HCT116 (cell line): ENCODE measurements around the gene TPRG1. TPM values are rescaled to one million over a fixed set of nuclear protein-coding genes. Genes with fewer than 3 reads are reported as not detected.

ENCODE experiments used
- ATAC-seq: fragments of 200-7000 bp; cut with Tn5 transposase; 2 replicates; pipeline ENCODE4 v1.9.1; 2020; ENCODE audit warnings: mild to moderate bottlenecking, moderate library complexity
- BruUV-seq: library from RNA; stranded (reverse); fragments of 400-500 nt; replicated peaks from 2 replicates; lab custom pipeline; 2021; lab: Mats Ljungman, UMichigan
- CTCF ChIA-PET: fragments of 300-600 bp; sonication (Branson Sonifier 250); formaldehyde crosslinking; loops from one replicate; lab custom pipeline; 2021; ENCODE audit warnings: antibody characterized with exemption; lab: Charles Lee
- POLR2A ChIA-PET: fragments of 300-600, 350-600 bp; sonication (Branson Sonifier 250); formaldehyde crosslinking; loops from one replicate; lab custom pipeline; 2021; ENCODE audit warnings: antibody characterized with exemption; lab: Charles Lee
- RAD21 ChIA-PET, 2 experiments: fragments of 300-600 bp; sonication (Branson Sonifier 250); formaldehyde crosslinking; loops; one replicate each; lab custom pipeline; 2023; ENCODE audit warnings: low total read pairs in 2 of 2; ENCODE audit not compliant: uncharacterized antibody in 2 of 2, unreplicated experiment in 2 of 2, low non-redundant PET in 1 of 2; lab: Charles Lee
- DNase-seq: peaks from one replicate; pipeline ENCODE4 v3.0.0-alpha.2; 2010; ENCODE audit warnings: low read depth, low spot score
- H2AFZ ChIP-seq: fragments of 200-600 bp; shearing (Covaris generic), sonication (generic); 2 replicates; pipeline ENCODE4 v1.6.1; 2017; ENCODE audit warnings: low read depth, mixed run types, mixed read lengths, antibody characterized with exemption, low read length; ENCODE audit not compliant: poor library complexity, severe bottlenecking
- H3K27ac ChIP-seq: 2 replicates; pipeline ENCODE4 v1.5.1; 2012; ENCODE audit warnings: low read depth, low read length
- H3K27me3 ChIP-seq: fragments of 200-600 bp; sonication (generic); 2 replicates; pipeline ENCODE4 v1.6.1; 2016; ENCODE audit warnings: mixed run types, low read length, mixed read lengths; ENCODE audit not compliant: insufficient read depth
- H3K36me3 ChIP-seq, 2 experiments: fragments of 200-500 bp in 1 of 2; fragments of 200-600 bp in 1 of 2; sonication (Bioruptor generic) in 1 of 2; sonication (generic) in 1 of 2; 2 replicates each; pipeline versions ENCODE4 v1.5.1 to v1.6.1; 2014 to 2016; ENCODE audit warnings: low read length in 2 of 2, inconsistent platforms in 1 of 2, mixed read lengths in 1 of 2, mixed run types in 1 of 2; ENCODE audit not compliant: insufficient read depth in 2 of 2, control insufficient read depth in 1 of 2
- H3K4me1 ChIP-seq, 2 experiments: fragments of 200-600 bp in 1 of 2; sonication (generic) in 1 of 2; 2 replicates each; pipeline versions ENCODE4 v1.5.1 to v1.6.1; 2012 to 2017; ENCODE audit warnings: low read length in 2 of 2, inconsistent platforms in 1 of 2, mild to moderate bottlenecking in 1 of 2, mixed read lengths in 1 of 2, mixed run types in 1 of 2, moderate library complexity in 1 of 2; ENCODE audit not compliant: insufficient read depth in 2 of 2, control insufficient read depth in 1 of 2
- H3K4me2 ChIP-seq: fragments of 200-600 bp; sonication (generic); 2 replicates; pipeline ENCODE4 v1.6.1; 2017; ENCODE audit warnings: mixed run types, low read length, mixed read lengths
- H3K4me3 ChIP-seq, 2 experiments: fragments of 200-600 bp in 1 of 2; sonication (generic) in 1 of 2; replicated peaks in 1 of 2; 2 replicates each; pipeline ENCODE4 v1.5.1; 2011 to 2016; ENCODE audit warnings: low read length in 2 of 2, control low read depth in 1 of 2, low read depth in 1 of 2, mild to moderate bottlenecking in 1 of 2, mixed read lengths in 1 of 2, mixed run types in 1 of 2
- H3K79me2 ChIP-seq: fragments of 200-600 bp; sonication (generic); 2 replicates; pipeline ENCODE4 v1.6.1; 2017; ENCODE audit warnings: mild to moderate bottlenecking, mixed run types, low read length, moderate library complexity, mixed read lengths; ENCODE audit not compliant: insufficient read depth
- H3K9ac ChIP-seq: fragments of 200-600 bp; sonication (generic); 2 replicates; pipeline ENCODE4 v1.6.1; 2016; ENCODE audit warnings: low read length, mixed read lengths
- H3K9me2 ChIP-seq: fragments of 200-600 bp; sonication (generic), shearing (Covaris generic); 2 replicates; pipeline ENCODE4 v1.6.1; 2017; ENCODE audit warnings: mixed run types, mild to moderate bottlenecking, moderate library complexity; ENCODE audit not compliant: insufficient read depth
- H3K9me3 ChIP-seq, 2 experiments: fragments of 200-500 bp in 1 of 2; fragments of 200-600 bp in 1 of 2; sonication (Bioruptor generic) in 1 of 2; sonication (generic) in 1 of 2; 2 replicates each; pipeline ENCODE4 v1.6.1; 2014 to 2017; ENCODE audit warnings: low read length in 2 of 2, mixed read lengths in 2 of 2, inconsistent platforms in 1 of 2, low read depth in 1 of 2, mild to moderate bottlenecking in 1 of 2, mixed run types in 1 of 2, moderate library complexity in 1 of 2; ENCODE audit not compliant: control insufficient read depth in 1 of 2, insufficient read depth in 1 of 2
- H4K20me1 ChIP-seq: fragments of 200-600 bp; sonication (generic), shearing (Covaris generic); 2 replicates; pipeline ENCODE4 v1.6.1; 2017; ENCODE audit warnings: mixed run types, mild to moderate bottlenecking, moderate library complexity; ENCODE audit not compliant: insufficient read depth
- CBX3 ChIP-seq: IDR thresholded peaks from 2 replicates; pipeline ENCODE4 v1.6.1; 2012; ENCODE audit warnings: low read depth
- EGR1 ChIP-seq: IDR thresholded peaks from 2 replicates; pipeline ENCODE4 v1.6.1; 2012; ENCODE audit warnings: low read depth
- EZH2 ChIP-seq: fragments of 200-600 bp; sonication (generic); IDR thresholded peaks from 2 replicates; pipeline ENCODE4 v1.6.1; 2017; ENCODE audit warnings: antibody characterized with exemption, mixed run types
- EZH2phosphoT487 ChIP-seq: fragments of 200-600 bp; IDR thresholded peaks from 2 replicates; pipeline ENCODE4 v1.6.1; 2018; ENCODE audit warnings: antibody characterized with exemption, borderline replicate concordance
- FOSL1 ChIP-seq: IDR thresholded peaks from 2 replicates; pipeline ENCODE4 v1.6.1; 2012; ENCODE audit warnings: low read depth
- POLR2A ChIP-seq: IDR thresholded peaks from 2 replicates; pipeline ENCODE4 v1.7.0; 2011; ENCODE audit warnings: borderline replicate concordance; ENCODE audit not compliant: insufficient read depth, insufficient read length; ENCODE audit errors: extremely low read depth
- POLR2AphosphoS5 ChIP-seq: IDR thresholded peaks from 2 replicates; pipeline ENCODE4 v1.6.1; 2011; ENCODE audit warnings: mild to moderate bottlenecking, low read depth, low read length, moderate library complexity
- RAD21 ChIP-seq: IDR thresholded peaks from 2 replicates; pipeline ENCODE4 v1.6.1; 2012; ENCODE audit warnings: low read depth, mild to moderate bottlenecking
- SIN3A ChIP-seq: IDR thresholded peaks from 2 replicates; pipeline ENCODE4 v1.6.1; 2012; ENCODE audit warnings: low read depth
- SRF ChIP-seq: IDR thresholded peaks from 2 replicates; pipeline ENCODE4 v1.6.1; 2012; ENCODE audit warnings: low read depth
- TCF7L2 ChIP-seq: IDR thresholded peaks from 2 replicates; pipeline ENCODE4 v1.7.0; 2011; ENCODE audit warnings: borderline replicate concordance, inconsistent platforms; ENCODE audit not compliant: insufficient read depth, insufficient read length; ENCODE audit errors: extremely low read depth
- YY1 ChIP-seq: IDR thresholded peaks from 2 replicates; pipeline ENCODE4 v1.6.1; 2011; ENCODE audit warnings: low read length, low read depth, moderate library complexity, mild to moderate bottlenecking; ENCODE audit not compliant: insufficient replicate concordance; ENCODE audit errors: extremely low read depth
- ZFX ChIP-seq: fragments of 450-650 bp; IDR thresholded peaks from 2 replicates; pipeline ENCODE4 v1.6.1; 2017
- ZNF274 ChIP-seq: fragments of 200-500 bp; sonication (Bioruptor generic); IDR thresholded peaks from 2 replicates; pipeline ENCODE4 v1.6.1; 2014; ENCODE audit warnings: mild to moderate bottlenecking, low read depth, low read length, inconsistent platforms
- intact Hi-C: fragments of 100-400 bp; cut with micrococcal nuclease; formaldehyde crosslinking; loops from 2 replicates; pipeline ENCODE4 v1.10.0; 2022
- total RNA-seq: library from RNA; stranded (reverse); gene quantifications from one replicate; pipeline ENCODE4 v1.2.1, GENCODE V29; 2021; ENCODE audit not compliant: unreplicated experiment
- TF ChIP-seq, protein P1 (sequence below), 3 experiments: fragments of 200-600 bp in 1 of 3; sonication (generic) in 1 of 3; IDR thresholded peaks in 2 of 3; conservative IDR thresholded peaks in 1 of 3; 2 replicates each; pipeline ENCODE4 v1.5.1; 2012 to 2017; ENCODE audit warnings: low read depth in 2 of 3, low read length in 2 of 3, antibody characterized with exemption in 1 of 3, borderline replicate concordance in 1 of 3, control low read depth in 1 of 3, mild to moderate bottlenecking in 1 of 3, mixed read lengths in 1 of 3, mixed run types in 1 of 3, moderate library complexity in 1 of 3; ENCODE audit not compliant: insufficient read depth in 1 of 3
- TF ChIP-seq, protein P2 (sequence below): IDR thresholded peaks from 2 replicates; pipeline ENCODE4 v1.6.1; 2011; ENCODE audit warnings: mild to moderate bottlenecking, low read length, moderate library complexity; ENCODE audit not compliant: insufficient replicate concordance; ENCODE audit errors: extremely low read depth
- TF ChIP-seq, protein P3 (sequence below): IDR thresholded peaks from 2 replicates; pipeline ENCODE4 v1.6.1; 2012
- TF ChIP-seq, protein P4 (sequence below): IDR thresholded peaks from 2 replicates; pipeline ENCODE4 v1.6.1; 2012
- TF ChIP-seq, protein P5 (sequence below): IDR thresholded peaks from 2 replicates; pipeline ENCODE4 v1.6.1; 2012; ENCODE audit warnings: low read depth

TPRG1 gene
- total RNA-seq, 1 experiment from 2014 or later: 2.8 TPM

DNA sequence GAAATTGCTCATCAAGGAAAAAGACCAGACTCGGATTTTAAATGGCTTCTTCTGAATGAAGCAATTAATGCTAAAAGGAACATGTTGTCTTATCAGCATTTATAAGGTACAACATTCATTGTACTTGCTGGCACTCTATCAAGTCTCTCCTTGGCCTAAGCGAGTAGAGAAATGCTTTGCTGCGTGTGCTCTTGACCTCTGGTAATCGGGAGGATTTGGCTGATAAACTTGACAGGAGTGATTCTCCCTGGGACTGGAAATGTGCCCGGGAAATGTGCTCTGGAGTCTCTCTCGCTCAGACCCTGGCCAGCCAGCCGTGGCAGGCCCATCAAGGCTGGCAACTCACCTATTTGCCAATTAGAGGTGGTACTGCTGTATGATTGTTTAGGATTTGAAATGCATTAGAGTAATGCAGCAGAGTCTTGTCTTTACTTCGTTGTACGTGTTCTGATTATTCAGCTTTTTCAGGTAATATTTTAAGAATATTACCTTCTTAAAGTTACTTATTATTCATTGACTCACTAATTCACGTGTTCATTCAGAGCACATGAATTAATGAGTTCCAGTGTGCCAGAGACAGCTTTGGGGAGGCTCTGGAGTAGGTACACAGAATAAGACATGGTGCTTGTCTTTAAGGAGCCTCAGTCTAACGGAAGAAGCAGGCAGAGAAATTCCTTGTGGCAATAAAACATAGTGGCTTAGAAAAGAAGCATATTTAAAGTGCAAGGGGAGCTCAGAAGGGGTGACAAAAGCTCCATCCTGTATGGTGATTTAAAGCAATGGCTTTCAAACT lies 48.0 kb upstream of the TPRG1 start:
- BruUV-seq: no TSS peak
- ChIA-PET POLR2A (no interaction called here), RAD21 (no interaction called here), CTCF (interaction anchor here (1.3 kb wide), 1 partner anchor 176 kb away, joined by 4 read pairs; no protein-coding TSS in a partner anchor)
- H3K4me2 ChIP-seq: no peak overlapping the region
- no peak overlapping the region for H3K9ac ChIP-seq
- H3K9me3 ChIP-seq: peaks cover 0 to 11% of the 10 kb centered on the region in 2 experiments; a peak in 1 of 4 replicates
- H4K20me1 ChIP-seq: no peaks in the 10 kb centered on the region
- H3K27me3 ChIP-seq: no peaks in the 10 kb centered on the region
- intact Hi-C loops: no loop called here
- no peak overlapping the region for H3K27ac ChIP-seq
- ATAC-seq (no peak), DNase-seq (no peak)
- no peak overlapping the region for H3K4me3 ChIP-seq
- H3K4me1 ChIP-seq: no peaks in the 10 kb centered on the region
- no peaks in the 10 kb centered on the region for H3K36me3 ChIP-seq
- no peaks in the 10 kb centered on the region for H3K9me2 ChIP-seq
- no peak overlapping the region for H2AFZ ChIP-seq
- no peaks in the 10 kb centered on the region for H3K79me2 ChIP-seq
- TF ChIP-seq, protein P1, sequence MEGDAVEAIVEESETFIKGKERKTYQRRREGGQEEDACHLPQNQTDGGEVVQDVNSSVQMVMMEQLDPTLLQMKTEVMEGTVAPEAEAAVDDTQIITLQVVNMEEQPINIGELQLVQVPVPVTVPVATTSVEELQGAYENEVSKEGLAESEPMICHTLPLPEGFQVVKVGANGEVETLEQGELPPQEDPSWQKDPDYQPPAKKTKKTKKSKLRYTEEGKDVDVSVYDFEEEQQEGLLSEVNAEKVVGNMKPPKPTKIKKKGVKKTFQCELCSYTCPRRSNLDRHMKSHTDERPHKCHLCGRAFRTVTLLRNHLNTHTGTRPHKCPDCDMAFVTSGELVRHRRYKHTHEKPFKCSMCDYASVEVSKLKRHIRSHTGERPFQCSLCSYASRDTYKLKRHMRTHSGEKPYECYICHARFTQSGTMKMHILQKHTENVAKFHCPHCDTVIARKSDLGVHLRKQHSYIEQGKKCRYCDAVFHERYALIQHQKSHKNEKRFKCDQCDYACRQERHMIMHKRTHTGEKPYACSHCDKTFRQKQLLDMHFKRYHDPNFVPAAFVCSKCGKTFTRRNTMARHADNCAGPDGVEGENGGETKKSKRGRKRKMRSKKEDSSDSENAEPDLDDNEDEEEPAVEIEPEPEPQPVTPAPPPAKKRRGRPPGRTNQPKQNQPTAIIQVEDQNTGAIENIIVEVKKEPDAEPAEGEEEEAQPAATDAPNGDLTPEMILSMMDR (IDR thresholded peaks at IDR 0.05 in 2 of 3, conservative IDR thresholded peaks at IDR 0.05 in 1 of 3; ENCODE audit: borderline replicate concordance in 1 of 3, insufficient read depth in 1 of 3, low read depth in 2 of 3, low read length in 2 of 3): no peak
- TF ChIP-seq EGR1: no peak
- no peak for TF ChIP-seq YY1
- TF ChIP-seq RAD21: no peak
- no peak for TF ChIP-seq ZNF274
- no peak for TF ChIP-seq TCF7L2
- no peak for TF ChIP-seq EZH2
- TF ChIP-seq, protein P2, sequence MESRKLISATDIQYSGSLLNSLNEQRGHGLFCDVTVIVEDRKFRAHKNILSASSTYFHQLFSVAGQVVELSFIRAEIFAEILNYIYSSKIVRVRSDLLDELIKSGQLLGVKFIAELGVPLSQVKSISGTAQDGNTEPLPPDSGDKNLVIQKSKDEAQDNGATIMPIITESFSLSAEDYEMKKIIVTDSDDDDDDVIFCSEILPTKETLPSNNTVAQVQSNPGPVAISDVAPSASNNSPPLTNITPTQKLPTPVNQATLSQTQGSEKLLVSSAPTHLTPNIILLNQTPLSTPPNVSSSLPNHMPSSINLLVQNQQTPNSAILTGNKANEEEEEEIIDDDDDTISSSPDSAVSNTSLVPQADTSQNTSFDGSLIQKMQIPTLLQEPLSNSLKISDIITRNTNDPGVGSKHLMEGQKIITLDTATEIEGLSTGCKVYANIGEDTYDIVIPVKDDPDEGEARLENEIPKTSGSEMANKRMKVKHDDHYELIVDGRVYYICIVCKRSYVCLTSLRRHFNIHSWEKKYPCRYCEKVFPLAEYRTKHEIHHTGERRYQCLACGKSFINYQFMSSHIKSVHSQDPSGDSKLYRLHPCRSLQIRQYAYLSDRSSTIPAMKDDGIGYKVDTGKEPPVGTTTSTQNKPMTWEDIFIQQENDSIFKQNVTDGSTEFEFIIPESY: no peak
- TF ChIP-seq EZH2phosphoT487: no peak
- TF ChIP-seq FOSL1: no peak
- TF ChIP-seq ZFX: no peak
- TF ChIP-seq POLR2AphosphoS5: no peak
- TF ChIP-seq, protein P3, sequence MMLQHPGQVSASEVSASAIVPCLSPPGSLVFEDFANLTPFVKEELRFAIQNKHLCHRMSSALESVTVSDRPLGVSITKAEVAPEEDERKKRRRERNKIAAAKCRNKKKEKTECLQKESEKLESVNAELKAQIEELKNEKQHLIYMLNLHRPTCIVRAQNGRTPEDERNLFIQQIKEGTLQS: no peak
- TF ChIP-seq SRF: no peak
- no peak for TF ChIP-seq POLR2A
- no peak for TF ChIP-seq SIN3A
- TF ChIP-seq CBX3: no peak
- TF ChIP-seq, protein P4, sequence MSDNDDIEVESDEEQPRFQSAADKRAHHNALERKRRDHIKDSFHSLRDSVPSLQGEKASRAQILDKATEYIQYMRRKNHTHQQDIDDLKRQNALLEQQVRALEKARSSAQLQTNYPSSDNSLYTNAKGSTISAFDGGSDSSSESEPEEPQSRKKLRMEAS: no peak
- TF ChIP-seq, protein P5, sequence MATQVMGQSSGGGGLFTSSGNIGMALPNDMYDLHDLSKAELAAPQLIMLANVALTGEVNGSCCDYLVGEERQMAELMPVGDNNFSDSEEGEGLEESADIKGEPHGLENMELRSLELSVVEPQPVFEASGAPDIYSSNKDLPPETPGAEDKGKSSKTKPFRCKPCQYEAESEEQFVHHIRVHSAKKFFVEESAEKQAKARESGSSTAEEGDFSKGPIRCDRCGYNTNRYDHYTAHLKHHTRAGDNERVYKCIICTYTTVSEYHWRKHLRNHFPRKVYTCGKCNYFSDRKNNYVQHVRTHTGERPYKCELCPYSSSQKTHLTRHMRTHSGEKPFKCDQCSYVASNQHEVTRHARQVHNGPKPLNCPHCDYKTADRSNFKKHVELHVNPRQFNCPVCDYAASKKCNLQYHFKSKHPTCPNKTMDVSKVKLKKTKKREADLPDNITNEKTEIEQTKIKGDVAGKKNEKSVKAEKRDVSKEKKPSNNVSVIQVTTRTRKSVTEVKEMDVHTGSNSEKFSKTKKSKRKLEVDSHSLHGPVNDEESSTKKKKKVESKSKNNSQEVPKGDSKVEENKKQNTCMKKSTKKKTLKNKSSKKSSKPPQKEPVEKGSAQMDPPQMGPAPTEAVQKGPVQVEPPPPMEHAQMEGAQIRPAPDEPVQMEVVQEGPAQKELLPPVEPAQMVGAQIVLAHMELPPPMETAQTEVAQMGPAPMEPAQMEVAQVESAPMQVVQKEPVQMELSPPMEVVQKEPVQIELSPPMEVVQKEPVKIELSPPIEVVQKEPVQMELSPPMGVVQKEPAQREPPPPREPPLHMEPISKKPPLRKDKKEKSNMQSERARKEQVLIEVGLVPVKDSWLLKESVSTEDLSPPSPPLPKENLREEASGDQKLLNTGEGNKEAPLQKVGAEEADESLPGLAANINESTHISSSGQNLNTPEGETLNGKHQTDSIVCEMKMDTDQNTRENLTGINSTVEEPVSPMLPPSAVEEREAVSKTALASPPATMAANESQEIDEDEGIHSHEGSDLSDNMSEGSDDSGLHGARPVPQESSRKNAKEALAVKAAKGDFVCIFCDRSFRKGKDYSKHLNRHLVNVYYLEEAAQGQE: no peak
